WI38 (cell line): Measurements from ENCODE around the gene ZFR.
"Not testable (repeated sequence)": the region's sequence is repeated elsewhere in the genome, so short reads cannot be mapped to it uniquely, and the experiment has no call there.

Experiments used
- H3K4me3 ChIP-seq: 2 replicates; pipeline ENCODE4 v1.5.1; 2011; ENCODE audit warnings: low read depth, mild to moderate bottlenecking, control low read depth, low read length
- TF ChIP-seq, protein P1 (sequence below): IDR thresholded peaks from 2 replicates; pipeline ENCODE4 v1.5.1; 2012; ENCODE audit warnings: low read depth, mild to moderate bottlenecking, control low read depth, low read length

ZFR gene

DNA sequence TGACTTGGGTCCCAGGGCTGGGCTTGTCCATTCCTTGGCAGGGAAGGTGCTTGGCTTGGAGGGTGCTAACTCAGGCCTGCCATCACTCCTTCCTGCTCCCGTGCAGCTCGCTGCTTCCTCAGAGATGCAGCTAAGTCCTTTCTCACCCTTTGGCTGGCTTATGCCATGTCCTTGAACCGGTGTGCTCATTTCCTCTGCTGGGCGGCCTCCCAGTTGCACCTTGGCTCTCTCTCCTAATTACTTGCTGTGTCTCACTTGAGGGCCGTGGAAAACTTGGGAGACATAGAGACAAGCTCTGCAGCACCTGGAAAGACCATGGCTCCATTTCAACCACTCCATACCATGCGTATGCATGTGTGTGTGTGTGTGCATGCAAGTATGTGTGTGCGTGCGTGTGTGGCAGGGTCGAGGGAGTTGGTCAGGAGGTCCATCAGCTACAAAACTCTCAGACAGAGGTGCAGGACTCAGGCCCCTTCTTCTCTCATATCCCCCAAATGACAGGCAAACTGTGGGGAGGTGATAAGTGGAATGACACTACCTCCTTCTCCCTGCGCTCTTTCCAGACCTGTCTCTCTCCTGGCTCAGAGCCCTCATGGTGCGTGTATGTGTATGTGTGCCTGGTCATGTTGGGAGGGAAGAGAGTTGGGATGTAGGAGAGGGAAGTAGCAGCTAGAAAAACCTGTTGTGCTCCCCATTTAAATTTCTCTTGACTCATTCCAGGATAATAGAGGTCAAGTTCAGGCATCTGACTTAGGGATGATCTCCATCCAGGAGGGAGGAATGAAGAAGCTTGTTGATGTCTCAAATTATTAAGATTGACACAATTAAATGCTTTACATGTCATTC is 114.2 kb downstream of the ZFR start:
- TF ChIP-seq, protein P1, sequence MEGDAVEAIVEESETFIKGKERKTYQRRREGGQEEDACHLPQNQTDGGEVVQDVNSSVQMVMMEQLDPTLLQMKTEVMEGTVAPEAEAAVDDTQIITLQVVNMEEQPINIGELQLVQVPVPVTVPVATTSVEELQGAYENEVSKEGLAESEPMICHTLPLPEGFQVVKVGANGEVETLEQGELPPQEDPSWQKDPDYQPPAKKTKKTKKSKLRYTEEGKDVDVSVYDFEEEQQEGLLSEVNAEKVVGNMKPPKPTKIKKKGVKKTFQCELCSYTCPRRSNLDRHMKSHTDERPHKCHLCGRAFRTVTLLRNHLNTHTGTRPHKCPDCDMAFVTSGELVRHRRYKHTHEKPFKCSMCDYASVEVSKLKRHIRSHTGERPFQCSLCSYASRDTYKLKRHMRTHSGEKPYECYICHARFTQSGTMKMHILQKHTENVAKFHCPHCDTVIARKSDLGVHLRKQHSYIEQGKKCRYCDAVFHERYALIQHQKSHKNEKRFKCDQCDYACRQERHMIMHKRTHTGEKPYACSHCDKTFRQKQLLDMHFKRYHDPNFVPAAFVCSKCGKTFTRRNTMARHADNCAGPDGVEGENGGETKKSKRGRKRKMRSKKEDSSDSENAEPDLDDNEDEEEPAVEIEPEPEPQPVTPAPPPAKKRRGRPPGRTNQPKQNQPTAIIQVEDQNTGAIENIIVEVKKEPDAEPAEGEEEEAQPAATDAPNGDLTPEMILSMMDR, result no peak
- no peak overlapping the region for H3K4me3 ChIP-seq

DNA sequence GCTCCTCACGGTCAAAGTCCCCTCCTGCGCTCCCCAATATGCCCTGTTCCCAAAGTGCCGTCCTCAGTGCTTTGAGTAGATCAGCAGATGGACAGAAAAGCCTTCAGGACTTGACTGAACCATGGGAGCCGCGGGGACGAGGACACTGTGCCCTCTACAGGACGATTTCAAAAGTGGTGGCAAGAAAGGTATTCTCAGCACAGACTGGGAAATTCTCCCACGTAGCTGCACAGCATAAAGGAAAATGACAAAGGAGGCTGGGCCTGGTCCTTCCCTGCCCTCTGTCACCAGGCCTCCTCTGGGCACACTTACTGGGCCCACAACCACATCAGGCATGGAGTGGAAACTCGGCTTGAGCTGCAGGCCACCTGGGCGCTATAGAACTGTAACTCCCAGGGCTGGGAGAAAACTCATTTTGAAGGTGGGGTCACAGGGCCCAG is 115.1 kb downstream of the ZFR start:
- TF ChIP-seq, protein P1, result peak; percentile 71
- no peak overlapping the region for H3K4me3 ChIP-seq

DNA sequence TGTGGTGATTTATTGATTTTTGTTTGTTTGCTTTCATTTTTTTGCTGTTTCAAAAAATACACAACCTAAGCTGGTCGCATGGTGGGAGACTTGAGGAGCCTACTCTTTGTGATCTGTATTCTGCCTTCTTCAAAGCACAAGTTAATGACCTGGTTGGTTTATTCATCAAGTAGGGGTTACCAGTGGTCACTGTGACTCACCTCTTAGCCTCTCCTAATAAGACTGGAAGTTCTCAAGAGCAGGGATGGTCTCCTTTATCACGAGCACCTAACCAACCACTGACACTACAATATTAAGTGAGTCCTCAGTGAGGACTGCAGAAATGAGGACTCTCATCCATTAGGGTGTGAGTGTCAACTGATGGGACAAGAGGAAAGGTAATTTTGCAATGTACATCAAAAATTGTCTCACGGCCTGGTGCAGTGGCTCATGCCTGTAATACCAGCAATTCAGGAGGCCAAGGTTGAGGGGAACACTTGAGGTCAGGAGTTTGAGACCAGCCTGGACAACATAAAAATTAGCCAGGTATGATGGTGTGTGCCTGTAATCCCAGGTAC is 118.2 kb downstream of the ZFR start:
- no peak overlapping the region for H3K4me3 ChIP-seq
- TF ChIP-seq, protein P1, result no peak

DNA sequence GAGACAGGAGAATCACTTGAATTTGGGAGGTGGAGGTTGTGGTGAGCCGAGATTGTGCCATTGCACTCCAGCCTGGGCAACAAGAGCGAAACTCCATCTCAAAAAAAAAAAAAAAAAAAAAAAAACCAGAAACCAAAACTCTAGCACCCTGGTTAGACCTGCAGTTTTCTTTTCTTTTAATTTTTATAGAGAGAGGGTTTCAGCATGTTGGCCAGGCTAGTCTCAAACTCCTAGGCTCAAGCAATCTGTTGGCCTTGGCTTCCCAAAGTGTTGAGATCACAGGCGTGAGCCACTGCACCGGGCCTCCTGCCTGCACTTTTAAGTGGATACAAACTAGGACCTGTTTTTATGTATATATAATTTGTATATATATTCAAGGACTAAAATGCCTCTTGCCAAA is 118.9 kb downstream of the ZFR start:
- TF ChIP-seq, protein P1, result no peak
- H3K4me3 ChIP-seq, result no peak overlapping the region

DNA sequence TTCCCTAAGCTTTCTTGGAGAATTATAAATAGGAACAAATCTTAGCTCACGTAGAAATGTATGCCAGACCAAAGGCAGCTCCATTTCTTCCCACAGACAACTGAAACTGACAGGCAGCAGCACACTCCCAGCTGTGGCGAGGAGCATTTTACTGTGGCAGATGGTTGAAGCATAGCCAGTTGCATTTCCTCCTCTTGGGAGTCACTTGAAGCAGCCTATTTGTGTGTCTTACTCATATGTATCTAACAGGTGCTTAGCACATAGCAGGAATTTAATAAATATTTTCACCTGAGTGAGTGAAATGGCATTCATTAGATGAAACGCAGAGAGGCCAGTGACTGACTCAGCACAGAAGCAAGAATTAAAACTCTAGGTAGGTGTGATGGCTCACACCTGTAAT is 119.5 kb downstream of the ZFR start:
- TF ChIP-seq, protein P1, result no peak
- H3K4me3 ChIP-seq, result no peak overlapping the region

DNA sequence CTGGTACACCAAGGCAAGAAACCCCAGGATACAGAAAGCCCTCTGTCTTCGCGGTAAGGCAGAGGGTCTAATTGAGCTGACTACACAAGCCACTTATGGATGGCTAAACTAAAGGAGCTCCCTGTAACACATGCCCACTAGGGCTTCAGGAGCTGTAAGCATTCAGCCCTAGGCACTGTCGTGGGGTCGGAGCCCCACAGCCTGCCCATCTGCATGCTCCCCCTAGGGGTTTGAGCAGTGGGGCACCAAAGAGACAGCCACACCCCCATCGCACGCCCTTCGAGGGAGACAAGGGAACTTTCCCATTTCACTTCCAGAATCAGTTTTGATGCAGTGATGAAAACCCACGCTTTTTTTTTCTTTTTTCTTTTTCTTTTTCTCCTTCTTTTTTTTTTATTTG is 120.8 kb downstream of the ZFR start:
- TF ChIP-seq, protein P1, result no peak
- H3K4me3 ChIP-seq, result no peak overlapping the region

DNA sequence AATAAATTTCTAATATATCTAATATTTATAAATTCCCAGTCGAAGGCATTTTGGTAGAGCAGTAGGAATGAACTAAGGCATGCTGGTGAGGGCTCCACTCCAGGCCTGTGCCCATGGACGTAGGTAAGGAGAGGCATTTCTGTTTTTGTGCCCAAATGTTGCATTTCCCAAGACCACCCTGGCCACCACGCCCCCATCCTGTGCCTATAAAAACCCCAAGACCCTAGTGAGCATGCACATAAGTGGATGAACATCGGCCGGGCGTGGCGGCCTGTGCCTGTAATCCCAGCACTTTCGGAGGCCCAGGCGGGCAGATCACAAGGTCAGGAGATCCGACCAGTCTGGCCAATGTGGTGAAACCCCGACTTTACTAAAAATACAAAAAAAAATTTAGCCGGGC is 121.7 kb downstream of the ZFR start:
- no peak overlapping the region for H3K4me3 ChIP-seq
- TF ChIP-seq, protein P1, result no peak

DNA sequence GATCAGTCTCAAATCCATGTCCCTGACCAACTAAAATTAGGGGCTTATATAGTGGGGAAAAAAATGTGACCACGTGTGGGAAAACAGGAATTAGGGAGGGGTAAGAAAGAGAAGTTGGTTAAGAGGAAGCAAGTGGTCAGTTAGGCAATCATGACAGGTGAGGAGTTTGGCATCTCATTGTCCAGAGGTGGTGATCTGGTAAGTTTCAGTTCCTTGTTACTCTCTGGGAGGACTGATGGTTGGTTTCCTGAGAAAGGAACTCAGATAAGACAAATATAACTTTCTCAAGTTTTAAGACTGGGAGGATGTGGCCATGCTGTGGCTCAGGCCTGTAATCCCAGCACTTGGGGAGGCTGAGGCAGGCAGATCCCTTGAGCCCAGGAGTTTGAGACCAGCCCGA is 122.8 kb downstream of the ZFR start:
- not testable (repeated sequence) for H3K4me3 ChIP-seq
